T-helper 17 cell (primary cell): Measurements from ENCODE around the gene CACNB2. TPM values are rescaled to one million over a fixed set of nuclear protein-coding genes. Genes with fewer than 3 reads are reported as not detected.
"Not testable (repeated sequence)": the region's sequence is repeated elsewhere in the genome, so short reads cannot be mapped to it uniquely, and the experiment has no call there.

ENCODE experiments used
- ATAC-seq: fragments of 150-1000 bp; cut with Tn5 transposase; 2 replicates; pipeline ENCODE4 v1.10.0; 2021; ENCODE audit warnings: mild to moderate bottlenecking, moderate library complexity
- DNase-seq, 3 donors: peaks; one replicate each; pipeline versions ENCODE4 v3.0.0 to v3.0.0-alpha.2; 2020 to 2021
- H3K9me3 ChIP-seq: one replicate; pipeline ENCODE4 v1.7.0; 2013; ENCODE audit warnings: low read length, mild to moderate bottlenecking; ENCODE audit not compliant: control insufficient read depth, poor library complexity, severe bottlenecking
- H3K27ac Mint-ChIP-seq: one replicate; pipeline ENCODE4 v1.8.0; 2022; ENCODE audit warnings: mild to moderate bottlenecking, moderate library complexity, mixed read lengths
- H3K27me3 Mint-ChIP-seq: one replicate; pipeline ENCODE4 v1.8.0; 2022; ENCODE audit warnings: mixed read lengths
- H3K36me3 Mint-ChIP-seq: one replicate; pipeline ENCODE4 v1.8.0; 2022; ENCODE audit warnings: low read depth, mixed read lengths
- H3K4me1 Mint-ChIP-seq: one replicate; pipeline ENCODE4 v1.8.0; 2022; ENCODE audit warnings: mild to moderate bottlenecking, mixed read lengths
- H3K4me3 Mint-ChIP-seq: one replicate; pipeline ENCODE4 v1.8.0; 2022; ENCODE audit warnings: mild to moderate bottlenecking, moderate library complexity, mixed read lengths
- total RNA-seq, 4 donors: library from RNA in 2 of 4; stranded (reverse) in 2 of 4; gene quantifications; one replicate each; pipeline ENCODE4 v1.2.3 and lab custom pipeline; 2022 to 2026

CACNB2 gene
- total RNA-seq, 2 donors from 2014 or later = not detected

DNA sequence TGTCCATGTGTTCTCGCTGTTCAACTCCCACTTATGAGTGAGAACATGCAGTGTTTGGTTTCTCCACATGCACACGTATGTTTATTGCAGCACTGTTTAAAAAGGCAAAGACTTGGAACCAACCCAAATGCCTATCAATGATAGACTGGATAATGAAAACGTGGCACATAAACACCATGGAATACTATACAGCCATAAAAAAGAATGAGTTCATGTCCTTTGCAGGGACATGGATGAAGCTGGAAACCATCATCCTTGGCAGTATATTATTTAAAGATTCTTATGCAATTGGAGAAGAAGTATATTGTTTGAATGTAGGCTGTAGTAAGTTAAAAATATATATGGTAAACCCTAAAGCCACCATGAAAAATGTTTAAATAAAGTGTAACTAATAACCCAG lies 7.2 kb upstream of the CACNB2 start:
- Mint-ChIP-seq H3K27ac (no peak overlapping the region), H3K4me3 (no peak overlapping the region), H3K36me3 (no peaks in the 10 kb centered on the region), H3K27me3 (peaks cover 15% of the 10 kb centered on the region), H3K4me1 (no peaks in the 10 kb centered on the region)
- no peaks in the 10 kb centered on the region for H3K9me3 ChIP-seq
- ATAC-seq (no peak), DNase-seq (no peak)

DNA sequence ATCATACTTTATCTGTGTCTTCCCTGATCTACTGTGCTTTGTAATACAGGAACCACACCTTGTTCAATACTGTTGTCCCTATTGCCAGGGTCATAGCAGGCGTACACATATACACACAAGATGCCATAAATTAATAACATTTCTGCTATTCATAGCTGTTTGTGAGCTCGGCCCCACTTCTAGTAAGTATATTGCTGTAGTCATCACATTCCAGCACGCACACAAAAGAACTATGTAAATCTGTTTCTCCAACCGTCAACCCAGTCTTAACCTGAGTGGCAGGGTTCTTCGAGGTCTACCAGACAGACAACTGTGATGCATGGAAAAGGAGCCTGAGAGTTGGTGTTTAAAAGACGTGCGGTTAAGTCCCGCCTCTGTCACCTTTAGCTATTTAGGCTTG lies 5.7 kb upstream of the CACNB2 start:
- Mint-ChIP-seq H3K27me3 (peaks cover 20% of the 10 kb centered on the region), H3K4me1 (no peaks in the 10 kb centered on the region), H3K4me3 (no peak overlapping the region), H3K36me3 (no peaks in the 10 kb centered on the region), H3K27ac (no peak overlapping the region)
- no peaks in the 10 kb centered on the region for H3K9me3 ChIP-seq
- ATAC-seq (no peak), DNase-seq (no peak)

DNA sequence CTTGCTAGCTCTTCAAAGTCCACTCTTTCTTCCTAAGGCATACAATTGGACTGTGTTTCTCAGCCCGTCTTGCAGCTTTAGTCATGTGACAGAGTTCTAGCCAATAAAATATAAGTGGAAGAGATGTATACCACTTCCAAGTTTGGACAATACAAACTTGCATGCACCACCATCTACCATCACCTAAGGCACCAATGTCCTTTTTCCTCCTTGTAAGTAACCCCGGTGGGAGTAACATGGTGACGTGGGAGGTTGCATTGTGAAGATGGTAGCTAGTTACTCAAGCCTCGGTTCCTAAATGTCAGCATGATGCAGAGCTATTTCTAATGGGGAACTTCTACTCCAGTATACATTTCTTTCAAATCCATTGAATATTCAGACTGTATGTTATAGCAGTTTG lies 5.3 kb upstream of the CACNB2 start:
- no peaks in the 10 kb centered on the region for H3K9me3 ChIP-seq
- H3K27ac Mint-ChIP-seq = no peak overlapping the region
- no peak for DNase-seq
- H3K4me1 Mint-ChIP-seq = no peaks in the 10 kb centered on the region
- peaks cover 24% of the 10 kb centered on the region for H3K27me3 Mint-ChIP-seq
- ATAC-seq = no peak
- H3K4me3 Mint-ChIP-seq = no peak overlapping the region
- H3K36me3 Mint-ChIP-seq = no peaks in the 10 kb centered on the region

DNA sequence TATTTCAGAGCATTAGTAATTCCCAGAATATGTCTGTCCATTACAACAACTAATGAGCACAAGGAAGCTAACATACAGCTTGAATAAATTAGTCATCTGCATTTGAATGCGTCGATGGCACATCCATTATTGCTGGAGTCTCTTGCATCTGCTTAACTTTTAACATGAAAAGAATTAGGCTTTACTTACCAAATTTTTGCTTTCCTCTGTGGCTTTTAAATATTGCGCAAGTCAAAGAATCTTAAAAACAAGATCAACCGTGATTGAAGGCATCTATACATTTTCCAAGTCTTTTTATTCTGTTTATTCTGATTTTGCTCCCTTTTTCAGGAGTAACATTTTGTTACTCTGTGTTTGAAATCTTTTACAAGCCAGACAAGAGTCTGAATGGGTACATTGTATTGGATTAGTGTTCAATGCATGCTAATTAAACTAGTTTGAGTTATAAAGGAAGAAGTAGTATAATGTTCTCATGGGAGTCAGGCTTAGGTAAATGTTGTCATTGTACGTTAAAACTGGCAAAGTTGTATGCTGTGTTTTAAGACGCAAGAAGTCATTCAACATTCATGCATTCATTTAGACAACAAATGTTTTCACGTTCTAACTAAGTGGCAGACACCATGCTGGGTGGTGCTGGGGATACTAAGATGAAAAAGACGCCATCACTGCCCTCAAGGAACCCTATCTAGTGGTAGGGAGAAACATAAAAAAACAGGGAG lies 4.0 kb upstream of the CACNB2 start:
- H3K4me3 Mint-ChIP-seq = no peak overlapping the region
- no peaks in the 10 kb centered on the region for H3K4me1 Mint-ChIP-seq
- DNase-seq (no peak), ATAC-seq (no peak)
- H3K27me3 Mint-ChIP-seq = peaks cover 17% of the 10 kb centered on the region
- no peaks in the 10 kb centered on the region for H3K36me3 Mint-ChIP-seq
- H3K9me3 ChIP-seq = no peaks in the 10 kb centered on the region
- H3K27ac Mint-ChIP-seq = no peak overlapping the region

DNA sequence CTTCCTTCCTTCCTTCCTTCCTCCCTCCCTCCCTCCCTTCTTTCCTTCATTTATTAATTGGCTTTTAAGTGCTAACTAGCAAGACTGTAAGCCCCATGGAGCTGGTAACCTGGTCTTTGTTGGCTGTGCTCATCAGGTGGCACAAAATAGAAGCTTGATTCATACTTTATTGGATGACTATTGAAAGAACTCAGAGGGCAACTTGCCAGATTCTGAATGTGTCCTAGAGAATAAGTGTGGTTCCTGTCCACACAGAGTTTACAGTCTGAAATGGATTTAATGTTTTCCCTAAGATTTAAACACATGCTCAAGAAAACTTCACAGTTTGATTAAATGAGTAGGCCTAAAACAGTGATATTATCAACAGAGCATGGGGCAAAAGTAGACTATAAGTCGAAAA lies 3.1 kb upstream of the CACNB2 start:
- Mint-ChIP-seq H3K36me3 (no peaks in the 10 kb centered on the region), H3K4me1 (no peaks in the 10 kb centered on the region), H3K27ac (no peak overlapping the region), H3K4me3 (no peak overlapping the region), H3K27me3 (peaks cover 23% of the 10 kb centered on the region)
- DNase-seq = no peak
- no peak for ATAC-seq
- H3K9me3 ChIP-seq = no peaks in the 10 kb centered on the region

DNA sequence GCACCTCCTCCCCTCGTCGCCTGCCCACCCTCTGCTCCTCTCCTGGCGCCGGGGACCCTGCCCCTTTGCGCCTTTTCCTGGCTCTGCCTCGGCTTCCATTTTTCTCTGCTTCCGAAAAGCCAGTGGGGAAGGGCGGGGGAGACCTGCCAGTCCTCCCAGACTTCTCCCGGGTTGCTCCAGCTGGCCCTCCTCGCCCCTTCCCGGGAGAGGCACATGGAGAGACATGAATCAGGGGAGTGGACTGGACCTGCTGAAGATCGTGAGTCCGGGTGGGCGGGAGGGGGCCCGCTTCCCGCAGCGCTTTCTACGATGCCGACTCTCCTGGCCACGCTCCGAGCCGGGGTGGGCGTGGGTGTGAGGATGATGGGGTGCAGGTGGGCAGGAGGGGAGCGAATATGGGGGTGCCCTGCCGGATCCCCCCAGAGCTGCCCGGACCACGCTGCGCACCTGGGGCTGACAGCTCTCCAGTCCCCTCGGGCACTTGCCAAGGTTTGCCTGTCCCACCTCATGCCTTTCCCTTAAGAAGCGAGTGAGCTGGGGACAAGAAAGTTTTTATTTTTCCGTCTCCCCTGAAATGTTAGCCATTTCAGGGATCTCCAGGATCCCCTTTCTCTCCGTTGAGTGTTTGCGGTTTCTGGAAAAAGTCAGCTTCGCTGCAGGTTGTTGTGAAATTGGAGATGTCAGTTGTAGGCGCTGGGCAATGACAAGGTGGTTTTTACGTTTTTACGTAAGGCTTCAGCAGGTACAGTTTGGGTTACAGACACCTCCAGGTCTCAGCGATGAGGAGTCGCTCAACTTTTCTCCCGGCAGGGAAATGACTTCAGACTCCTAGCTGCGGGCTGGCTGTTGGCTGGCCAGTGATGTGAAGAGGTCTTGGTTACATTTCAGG lies 977 bp downstream of the CACNB2 start:
- ATAC-seq = no peak
- H3K9me3 ChIP-seq = no peaks in the 10 kb centered on the region
- Mint-ChIP-seq H3K4me3 (no peak overlapping the region), H3K27ac (no peak overlapping the region), H3K4me1 (no peaks in the 10 kb centered on the region), H3K36me3 (no peaks in the 10 kb centered on the region), H3K27me3 (peaks cover 34% of the 10 kb centered on the region)
- no peak for DNase-seq

DNA sequence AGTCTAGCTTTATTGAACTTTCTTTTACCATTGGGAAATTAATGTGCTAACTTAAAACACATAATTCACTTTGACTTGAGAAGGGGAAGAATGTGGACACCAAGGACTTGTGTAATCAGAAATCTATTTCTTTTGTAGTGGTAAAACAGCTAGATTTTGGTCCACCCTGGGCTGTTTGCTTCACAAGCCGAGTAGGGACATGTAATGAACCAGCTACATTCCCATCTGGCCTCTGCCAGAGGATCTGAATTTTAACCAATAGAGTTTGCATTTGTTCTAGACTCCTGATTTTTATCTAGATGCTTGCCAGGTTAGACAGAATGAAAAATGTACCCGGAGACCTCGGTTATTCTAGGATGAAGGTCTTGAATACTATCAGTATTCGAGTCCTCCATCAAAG lies 1.9 kb downstream of the CACNB2 start:
- Mint-ChIP-seq H3K27me3 (peaks cover 31% of the 10 kb centered on the region), H3K27ac (no peak overlapping the region), H3K4me1 (no peaks in the 10 kb centered on the region), H3K4me3 (no peak overlapping the region), H3K36me3 (no peaks in the 10 kb centered on the region)
- ATAC-seq (no peak), DNase-seq (no peak)
- H3K9me3 ChIP-seq = no peaks in the 10 kb centered on the region

DNA sequence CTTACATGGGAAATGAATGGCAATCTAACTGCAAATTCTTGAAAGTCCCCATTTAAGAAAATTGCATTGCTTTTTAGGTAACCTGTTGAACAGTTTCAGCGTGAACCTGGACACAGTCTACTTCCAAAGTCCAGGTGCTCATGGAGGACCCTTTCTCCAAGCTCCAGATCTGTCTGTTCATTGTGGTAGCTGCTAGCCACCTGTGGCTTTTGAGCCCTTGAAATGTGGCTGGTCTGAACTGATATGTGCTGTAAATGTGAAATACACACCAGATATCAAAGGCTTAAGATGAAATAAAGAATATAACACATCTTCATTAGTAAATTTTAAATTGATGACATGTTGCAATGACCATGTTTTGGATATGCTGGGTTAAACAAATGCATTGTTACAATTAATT lies 4.2 kb downstream of the CACNB2 start:
- peaks cover 27% of the 10 kb centered on the region for H3K27me3 Mint-ChIP-seq
- no peak overlapping the region for H3K4me3 Mint-ChIP-seq
- no peaks in the 10 kb centered on the region for H3K9me3 ChIP-seq
- ATAC-seq (no peak), DNase-seq (no peak)
- no peaks in the 10 kb centered on the region for H3K4me1 Mint-ChIP-seq
- no peak overlapping the region for H3K27ac Mint-ChIP-seq
- H3K36me3 Mint-ChIP-seq = no peaks in the 10 kb centered on the region

DNA sequence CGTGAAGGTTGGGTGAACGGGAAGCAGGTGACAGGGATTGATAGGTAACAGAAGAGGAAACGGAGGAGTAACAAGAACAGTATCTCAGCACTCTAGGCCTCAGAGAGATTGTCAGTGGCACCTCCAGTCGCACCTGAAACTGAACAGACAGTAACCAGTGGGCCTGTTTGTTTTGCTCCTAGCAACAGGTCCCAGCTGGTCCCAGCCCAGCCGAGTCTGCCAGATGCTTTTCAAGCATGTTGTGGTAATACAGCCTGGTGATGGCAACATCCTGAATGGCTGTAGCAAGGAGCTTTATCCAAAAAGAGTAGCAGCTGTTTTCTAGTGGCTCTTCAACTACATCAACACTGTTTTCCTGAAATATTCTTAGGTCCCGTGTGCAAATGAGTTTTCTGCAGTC lies 4.7 kb downstream of the CACNB2 start:
- no peaks in the 10 kb centered on the region for H3K9me3 ChIP-seq
- H3K27ac Mint-ChIP-seq = no peak overlapping the region
- no peak for DNase-seq
- H3K36me3 Mint-ChIP-seq = no peaks in the 10 kb centered on the region
- no peaks in the 10 kb centered on the region for H3K4me1 Mint-ChIP-seq
- H3K4me3 Mint-ChIP-seq = no peak overlapping the region
- peaks cover 22% of the 10 kb centered on the region for H3K27me3 Mint-ChIP-seq
- ATAC-seq = no peak

DNA sequence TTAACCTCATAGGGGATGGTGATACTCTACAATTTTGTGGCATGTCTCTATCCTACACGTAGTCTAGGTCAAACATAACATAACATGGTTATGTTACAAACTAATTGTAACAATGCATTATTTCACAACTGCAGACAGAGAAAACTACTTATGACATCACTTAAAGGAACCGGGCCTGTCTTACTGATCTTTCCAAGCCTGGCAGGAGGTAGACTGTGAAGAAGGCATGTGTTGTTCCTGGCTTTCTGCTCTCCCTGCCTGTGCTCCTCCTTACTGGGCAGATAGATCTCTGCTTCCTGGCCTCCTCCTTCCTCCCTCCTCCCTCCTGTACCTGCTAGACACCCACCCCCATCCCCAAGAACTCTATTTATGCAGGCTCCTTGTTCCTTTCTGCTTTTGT lies 5.4 kb downstream of the CACNB2 start:
- H3K4me3 Mint-ChIP-seq = no peak overlapping the region
- H3K27ac Mint-ChIP-seq = no peak overlapping the region
- ATAC-seq (no peak), DNase-seq (no peak)
- H3K4me1 Mint-ChIP-seq = no peaks in the 10 kb centered on the region
- no peaks in the 10 kb centered on the region for H3K9me3 ChIP-seq
- H3K36me3 Mint-ChIP-seq = no peaks in the 10 kb centered on the region
- peaks cover 22% of the 10 kb centered on the region for H3K27me3 Mint-ChIP-seq

DNA sequence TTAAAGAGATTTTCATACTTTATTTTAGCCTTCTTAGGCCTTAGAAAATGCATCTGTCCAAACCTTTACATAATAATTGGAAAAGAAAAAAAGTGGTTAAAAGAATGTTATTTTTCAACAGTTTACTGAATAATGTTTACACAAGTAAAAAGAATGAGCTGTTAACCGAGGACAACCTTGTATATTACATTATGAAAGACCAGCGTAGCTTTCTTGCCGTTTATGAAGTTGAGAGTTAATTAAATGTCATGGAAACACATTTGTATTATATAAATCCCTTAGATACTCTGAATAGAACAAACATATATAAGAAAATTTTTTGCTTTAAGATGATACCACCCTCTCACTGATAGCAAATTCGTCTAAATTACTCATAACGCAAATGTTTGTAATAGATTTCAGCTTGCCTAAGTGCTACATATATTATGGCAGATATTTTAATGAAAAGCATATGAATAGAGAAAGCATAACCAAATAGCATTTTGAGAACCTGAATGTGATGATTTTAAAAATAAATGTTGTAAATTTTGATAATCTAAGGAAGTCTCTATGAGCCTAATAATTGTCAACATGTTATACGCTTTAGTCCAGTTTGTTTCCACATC lies 9.1 kb downstream of the CACNB2 start:
- no peak overlapping the region for H3K4me3 Mint-ChIP-seq

DNA sequence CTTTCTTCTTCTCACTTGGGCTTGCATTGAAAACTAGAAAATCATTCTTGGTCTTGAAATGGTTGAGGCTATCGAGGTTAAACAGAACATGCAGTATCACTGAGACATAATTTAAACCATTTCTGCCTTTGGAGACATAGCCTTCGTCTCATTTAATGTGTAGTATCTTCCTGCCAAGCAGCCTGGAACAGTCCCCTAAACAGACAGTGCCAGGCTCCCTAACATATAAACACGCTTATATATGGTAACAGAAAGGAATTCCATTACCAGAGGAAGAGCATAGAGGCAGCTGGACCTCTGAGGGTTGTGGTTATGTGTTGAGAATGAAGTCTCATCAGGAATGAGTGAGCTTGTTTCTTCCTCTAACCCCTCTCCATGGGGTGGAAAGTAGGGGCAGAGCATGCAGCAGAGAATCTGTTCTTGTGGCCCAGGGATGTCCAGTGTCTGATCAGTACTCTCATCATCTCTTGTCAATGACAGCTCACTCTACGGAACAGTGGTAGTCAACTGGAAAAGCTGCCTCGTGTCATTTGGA lies 11.2 kb downstream of the CACNB2 start:
- ATAC-seq (no peak), DNase-seq (no peak)
- Mint-ChIP-seq H3K27me3 (peaks cover 6% of the 10 kb centered on the region), H3K4me1 (no peaks in the 10 kb centered on the region), H3K27ac (no peak overlapping the region), H3K36me3 (no peaks in the 10 kb centered on the region), H3K4me3 (no peak overlapping the region)
- H3K9me3 ChIP-seq = no peaks in the 10 kb centered on the region

More for the DNA sequence above, 9.1 kb downstream of the CACNB2 start:
- peaks cover 8% of the 10 kb centered on the region for H3K27me3 Mint-ChIP-seq
- ATAC-seq (no peak), DNase-seq (no peak)
- no peaks in the 10 kb centered on the region for H3K9me3 ChIP-seq
- no peaks in the 10 kb centered on the region for H3K4me1 Mint-ChIP-seq
- H3K36me3 Mint-ChIP-seq = no peaks in the 10 kb centered on the region
- H3K27ac Mint-ChIP-seq = no peak overlapping the region

DNA sequence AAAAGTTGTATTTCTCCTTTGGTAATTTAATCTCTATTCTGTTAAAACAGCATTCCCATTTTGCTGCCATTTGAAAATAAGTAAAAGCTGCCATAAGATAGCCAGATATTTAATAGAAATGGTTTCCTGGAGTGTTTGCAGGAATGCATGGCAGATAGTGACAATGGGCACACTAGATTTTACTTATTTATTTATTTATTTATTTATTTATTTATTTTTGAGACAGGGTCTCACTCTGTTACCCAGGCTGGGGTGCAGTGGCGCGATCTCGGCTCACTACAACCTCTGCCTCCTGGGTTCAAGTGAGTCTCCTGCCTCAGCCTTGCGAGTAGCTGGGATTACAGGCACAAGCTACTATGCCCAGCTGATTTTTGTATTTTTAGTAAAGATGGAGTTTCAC lies 13.2 kb downstream of the CACNB2 start:
- H3K4me1 Mint-ChIP-seq, H3K27ac Mint-ChIP-seq, ATAC-seq, H3K27me3 Mint-ChIP-seq, H3K9me3 ChIP-seq, H3K36me3 Mint-ChIP-seq, DNase-seq, H3K4me3 Mint-ChIP-seq: not testable (repeated sequence)
